ENCODE data around the gene SUSD4.

SUSD4 gene

GRCh38 chr1:223386013-223386412, 22.0 kb upstream of the SUSD4 start:
- ATAC-seq (no peak), DNase-seq (no peak)
- no peaks in the 10 kb centered on the region for H3K9me3 Mint-ChIP-seq
- H3K27me3 Mint-ChIP-seq: peaks cover 10% of the 10 kb centered on the region
- H3K4me3 Mint-ChIP-seq: no peak overlapping the region
- no peaks in the 10 kb centered on the region for H3K36me3 Mint-ChIP-seq (ENCODE audit: low read depth)
- no peak overlapping the region for H3K27ac Mint-ChIP-seq
- no peaks in the 10 kb centered on the region for H3K4me1 Mint-ChIP-seq

GRCh38 chr1:223378754-223379153, 14.8 kb upstream of the SUSD4 start:
- no peak overlapping the region for H3K4me3 Mint-ChIP-seq
- peaks cover 2% of the 10 kb centered on the region for H3K36me3 Mint-ChIP-seq (ENCODE audit: low read depth)
- H3K4me1 Mint-ChIP-seq: no peaks in the 10 kb centered on the region
- peaks cover 8% of the 10 kb centered on the region for H3K9me3 Mint-ChIP-seq
- DNase-seq (no peak), ATAC-seq (no peak)
- H3K27me3 Mint-ChIP-seq: peaks cover 7% of the 10 kb centered on the region
- no peak overlapping the region for H3K27ac Mint-ChIP-seq

DNA sequence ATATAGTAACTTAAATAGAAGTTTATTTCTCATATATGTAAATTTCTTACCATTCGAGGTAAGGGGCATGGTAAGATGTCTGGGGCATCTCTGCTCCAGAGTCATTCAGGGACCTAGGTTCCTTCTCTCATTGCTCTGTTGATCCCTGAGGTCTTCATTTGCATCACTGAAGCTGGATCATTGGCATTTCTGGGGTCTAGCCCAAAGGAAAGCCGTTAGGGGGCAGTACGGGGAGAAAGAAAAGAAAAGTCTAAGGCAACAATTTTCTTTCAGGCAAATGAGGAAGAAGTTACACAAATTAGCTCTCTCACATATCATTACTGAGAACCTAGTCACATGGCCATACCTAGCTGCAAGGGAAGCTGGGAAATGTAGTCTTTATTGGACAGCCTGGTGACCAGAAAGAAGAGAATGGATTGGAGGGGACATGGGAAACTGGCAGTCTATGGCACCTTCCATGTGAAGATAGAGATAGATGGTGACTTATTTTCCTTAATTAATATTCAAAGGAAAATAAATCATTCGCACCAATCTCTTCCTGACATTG, 10.2 kb upstream of the SUSD4 start:
- Mint-ChIP-seq H3K27me3 (peaks cover 7% of the 10 kb centered on the region), H3K4me3 (no peak overlapping the region), H3K9me3 (peaks cover 10% of the 10 kb centered on the region), H3K36me3 (ENCODE audit: low read depth) (peaks cover 2% of the 10 kb centered on the region), H3K27ac (no peak overlapping the region), H3K4me1 (no peaks in the 10 kb centered on the region)
- DNase-seq (no peak), ATAC-seq (no peak)

DNA sequence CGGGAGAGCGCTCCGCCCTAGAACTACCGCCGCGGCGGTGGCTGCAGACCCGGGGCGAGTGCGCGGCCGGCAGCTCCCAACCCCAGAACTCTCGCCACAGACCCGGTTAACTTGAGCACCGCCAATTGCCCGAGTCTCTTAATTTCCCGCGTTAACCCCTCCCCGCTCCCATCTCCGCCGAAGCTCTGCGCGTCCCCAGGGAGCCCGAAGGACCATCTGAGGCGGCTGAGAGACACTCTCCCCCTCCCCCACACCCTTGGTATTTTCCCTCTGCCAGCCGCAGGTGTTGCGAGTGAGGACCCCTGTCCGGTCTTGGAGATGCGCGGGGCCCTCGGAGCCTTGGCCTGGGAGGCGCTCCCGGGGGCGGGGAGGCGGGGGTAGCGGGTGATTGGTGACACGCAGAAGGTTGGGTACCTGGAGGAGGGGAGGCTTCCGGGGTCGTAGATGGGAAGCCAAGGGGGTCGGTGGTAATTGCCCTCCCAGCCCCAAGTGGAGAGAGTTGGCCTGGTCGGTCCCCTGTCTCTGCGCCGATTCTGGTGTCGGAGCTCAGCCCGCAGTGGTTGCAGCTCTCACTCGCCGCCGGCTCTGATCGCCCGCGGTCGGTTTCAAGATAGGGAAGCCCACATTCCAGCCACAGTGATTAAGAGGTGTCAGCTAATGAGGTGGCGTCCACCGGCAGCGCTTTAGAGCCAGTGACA, 858 bp upstream of the SUSD4 start:
- H3K27me3 Mint-ChIP-seq: peaks cover 38% of the 10 kb centered on the region
- ATAC-seq: peak; percentile 23
- H3K4me3 Mint-ChIP-seq: peak overlapping the region; percentile 69

GRCh38 chr1:223363057-223363855, 720 bp downstream of the SUSD4 start:
- peaks cover 17% of the 10 kb centered on the region for H3K4me1 Mint-ChIP-seq
- peak overlapping the region; percentile 80 for H3K4me3 Mint-ChIP-seq
- peak; percentile 45 for ATAC-seq
- H3K9me3 Mint-ChIP-seq: no peaks in the 10 kb centered on the region
- DNase-seq: peak; percentile 33
- peaks cover 38% of the 10 kb centered on the region for H3K27me3 Mint-ChIP-seq
- no peaks in the 10 kb centered on the region for H3K36me3 Mint-ChIP-seq (ENCODE audit: low read depth)
- no peak overlapping the region for H3K27ac Mint-ChIP-seq

More for the DNA sequence above, 858 bp upstream of the SUSD4 start:
- Mint-ChIP-seq H3K36me3 (ENCODE audit: low read depth) (no peaks in the 10 kb centered on the region), H3K9me3 (no peaks in the 10 kb centered on the region), H3K4me1 (peaks cover 17% of the 10 kb centered on the region), H3K27ac (no peak overlapping the region)
- peak; percentile 14 for DNase-seq

- Mint-ChIP-seq H3K36me3 (ENCODE audit: low read depth) (no peaks in the 10 kb centered on the region), H3K4me1 (peaks cover 11% of the 10 kb centered on the region), H3K9me3 (no peaks in the 10 kb centered on the region), H3K27me3 (peaks cover 20% of the 10 kb centered on the region), H3K27ac (no peak overlapping the region), H3K4me3 (no peak overlapping the region)
- DNase-seq (no peak), ATAC-seq (no peak)
These were observed 5.2 kb downstream of the SUSD4 start for GRCh38 chr1:223358826-223359225.

- ATAC-seq (no peak), DNase-seq (no peak)
- H3K27me3 Mint-ChIP-seq: no peaks in the 10 kb centered on the region
- H3K27ac Mint-ChIP-seq: no peak overlapping the region
- no peaks in the 10 kb centered on the region for H3K9me3 Mint-ChIP-seq
- H3K4me1 Mint-ChIP-seq: no peaks in the 10 kb centered on the region
- no peak overlapping the region for H3K4me3 Mint-ChIP-seq
- H3K36me3 Mint-ChIP-seq (ENCODE audit: low read depth): no peaks in the 10 kb centered on the region
These were observed 8.3 kb downstream of the SUSD4 start for GRCh38 chr1:223355699-223356098.

- Mint-ChIP-seq H3K9me3 (no peaks in the 10 kb centered on the region), H3K36me3 (ENCODE audit: low read depth) (no peaks in the 10 kb centered on the region), H3K27me3 (no peaks in the 10 kb centered on the region), H3K27ac (no peak overlapping the region), H3K4me3 (no peak overlapping the region), H3K4me1 (no peaks in the 10 kb centered on the region)
- DNase-seq: no peak
- ATAC-seq: no peak
These were observed 10.0 kb downstream of the SUSD4 start for GRCh38 chr1:223353939-223354338.

GRCh38 chr1:223352944-223353343, 11.0 kb downstream of the SUSD4 start:
- no peaks in the 10 kb centered on the region for H3K36me3 Mint-ChIP-seq (ENCODE audit: low read depth)

GRCh38 chr1:223350361-223350908, 13.5 kb downstream of the SUSD4 start:
- no peaks in the 10 kb centered on the region for H3K9me3 Mint-ChIP-seq
- no peaks in the 10 kb centered on the region for H3K4me1 Mint-ChIP-seq
- no peak for ATAC-seq
- H3K27me3 Mint-ChIP-seq: no peaks in the 10 kb centered on the region
- no peak overlapping the region for H3K4me3 Mint-ChIP-seq
- DNase-seq: no peak
- no peak overlapping the region for H3K27ac Mint-ChIP-seq
- no peaks in the 10 kb centered on the region for H3K36me3 Mint-ChIP-seq (ENCODE audit: low read depth)

More at GRCh38 chr1:223352944-223353343, 11.0 kb downstream of the SUSD4 start:
- Mint-ChIP-seq H3K9me3 (no peaks in the 10 kb centered on the region), H3K27ac (no peak overlapping the region), H3K4me1 (no peaks in the 10 kb centered on the region), H3K4me3 (no peak overlapping the region), H3K27me3 (no peaks in the 10 kb centered on the region)
- ATAC-seq (no peak), DNase-seq (no peak)

- DNase-seq (no peak), ATAC-seq (no peak)
- H3K4me1 Mint-ChIP-seq: no peaks in the 10 kb centered on the region
- no peaks in the 10 kb centered on the region for H3K9me3 Mint-ChIP-seq
- no peak overlapping the region for H3K4me3 Mint-ChIP-seq
- H3K27ac Mint-ChIP-seq: no peak overlapping the region
- no peaks in the 10 kb centered on the region for H3K36me3 Mint-ChIP-seq (ENCODE audit: low read depth)
- no peaks in the 10 kb centered on the region for H3K27me3 Mint-ChIP-seq
These were observed 14.7 kb downstream of the SUSD4 start for GRCh38 chr1:223349241-223349640.

DNA sequence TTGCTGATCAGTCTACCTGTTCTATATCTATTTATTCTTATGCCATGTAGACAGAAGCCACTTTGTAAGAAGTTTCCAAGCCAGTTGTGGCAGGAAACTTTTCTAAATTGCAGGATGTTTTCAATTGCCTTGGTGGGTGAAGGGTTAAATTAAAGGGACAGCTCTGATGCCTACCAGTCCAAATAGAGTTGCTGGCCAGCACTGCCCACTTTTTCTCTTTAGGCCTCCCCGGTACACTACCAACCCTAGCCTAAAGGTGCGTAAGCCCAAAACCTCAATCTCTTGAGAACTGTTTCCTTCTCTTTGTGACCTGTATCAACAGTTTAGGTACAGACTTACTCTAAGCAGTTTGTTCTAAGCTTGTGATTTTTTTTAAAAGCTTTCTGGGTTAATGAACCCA, 15.5 kb downstream of the SUSD4 start:
- no peaks in the 10 kb centered on the region for H3K4me1 Mint-ChIP-seq

DNA sequence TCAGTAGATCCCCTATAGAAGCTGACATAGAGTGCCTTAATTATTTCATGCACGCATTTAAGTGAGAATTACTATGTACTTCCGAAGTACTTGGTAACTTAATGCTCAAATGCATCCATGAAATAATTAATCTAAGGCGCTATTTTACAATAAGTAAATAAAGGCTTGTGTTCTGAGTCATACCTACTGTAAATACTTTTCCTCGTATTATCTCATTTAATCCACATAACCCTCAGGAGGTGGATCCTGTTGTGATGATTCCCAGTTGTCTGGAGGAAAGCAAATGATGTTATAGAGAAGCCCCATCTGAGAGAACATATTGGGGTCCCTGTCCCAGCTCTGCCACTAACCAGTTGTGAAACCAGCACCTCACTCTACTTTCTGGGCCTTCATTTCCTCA, 16.4 kb downstream of the SUSD4 start:
- Mint-ChIP-seq H3K4me3 (no peak overlapping the region), H3K27me3 (no peaks in the 10 kb centered on the region), H3K27ac (no peak overlapping the region), H3K4me1 (no peaks in the 10 kb centered on the region), H3K36me3 (ENCODE audit: low read depth) (no peaks in the 10 kb centered on the region), H3K9me3 (no peaks in the 10 kb centered on the region)
- DNase-seq: no peak
- no peak for ATAC-seq

More for the DNA sequence above, 15.5 kb downstream of the SUSD4 start:
- no peaks in the 10 kb centered on the region for H3K9me3 Mint-ChIP-seq
- no peak for ATAC-seq
- H3K4me3 Mint-ChIP-seq: no peak overlapping the region
- no peaks in the 10 kb centered on the region for H3K36me3 Mint-ChIP-seq (ENCODE audit: low read depth)
- H3K27me3 Mint-ChIP-seq: no peaks in the 10 kb centered on the region
- H3K27ac Mint-ChIP-seq: no peak overlapping the region
- DNase-seq: no peak

DNA sequence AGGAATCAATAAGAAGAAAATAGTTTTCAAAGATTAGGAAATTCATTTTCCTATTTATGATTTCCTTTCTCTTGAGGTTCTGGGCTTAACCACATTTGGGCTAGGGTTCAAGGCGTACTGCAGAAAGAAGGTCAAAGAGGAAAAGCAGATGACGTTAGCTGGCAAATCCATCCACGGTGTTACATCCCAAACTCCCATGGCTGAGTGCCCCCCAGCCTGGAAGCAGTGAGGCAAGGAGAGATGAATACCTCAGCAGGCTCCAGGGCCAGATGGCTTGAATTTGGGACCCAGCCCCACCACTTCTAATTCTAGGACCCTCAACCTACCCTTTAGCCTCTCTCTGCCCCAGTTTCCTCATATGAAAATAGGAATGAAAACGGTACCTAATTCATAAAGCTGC, 17.7 kb downstream of the SUSD4 start:
- H3K4me3 Mint-ChIP-seq: no peak overlapping the region
- no peaks in the 10 kb centered on the region for H3K27me3 Mint-ChIP-seq
- H3K4me1 Mint-ChIP-seq: no peaks in the 10 kb centered on the region
- H3K27ac Mint-ChIP-seq: no peak overlapping the region
- H3K9me3 Mint-ChIP-seq: no peaks in the 10 kb centered on the region
- no peak for DNase-seq
- H3K36me3 Mint-ChIP-seq (ENCODE audit: low read depth): no peaks in the 10 kb centered on the region
- ATAC-seq: no peak

- no peaks in the 10 kb centered on the region for H3K36me3 Mint-ChIP-seq (ENCODE audit: low read depth)
- ATAC-seq (no peak), DNase-seq (no peak)
- no peaks in the 10 kb centered on the region for H3K27me3 Mint-ChIP-seq
- H3K27ac Mint-ChIP-seq: no peak overlapping the region
- H3K9me3 Mint-ChIP-seq: no peaks in the 10 kb centered on the region
- no peak overlapping the region for H3K4me3 Mint-ChIP-seq
- H3K4me1 Mint-ChIP-seq: no peaks in the 10 kb centered on the region
These were observed 18.3 kb downstream of the SUSD4 start for GRCh38 chr1:223345720-223346119.
